ENCODE measurements around the gene EPN3. TPM values are rescaled to one million over a fixed set of nuclear protein-coding genes. Genes with fewer than 3 reads are reported as not detected.

The EPN3 gene
- polyA plus RNA-seq, 1 donor from 2014 or later, result not detected

DNA sequence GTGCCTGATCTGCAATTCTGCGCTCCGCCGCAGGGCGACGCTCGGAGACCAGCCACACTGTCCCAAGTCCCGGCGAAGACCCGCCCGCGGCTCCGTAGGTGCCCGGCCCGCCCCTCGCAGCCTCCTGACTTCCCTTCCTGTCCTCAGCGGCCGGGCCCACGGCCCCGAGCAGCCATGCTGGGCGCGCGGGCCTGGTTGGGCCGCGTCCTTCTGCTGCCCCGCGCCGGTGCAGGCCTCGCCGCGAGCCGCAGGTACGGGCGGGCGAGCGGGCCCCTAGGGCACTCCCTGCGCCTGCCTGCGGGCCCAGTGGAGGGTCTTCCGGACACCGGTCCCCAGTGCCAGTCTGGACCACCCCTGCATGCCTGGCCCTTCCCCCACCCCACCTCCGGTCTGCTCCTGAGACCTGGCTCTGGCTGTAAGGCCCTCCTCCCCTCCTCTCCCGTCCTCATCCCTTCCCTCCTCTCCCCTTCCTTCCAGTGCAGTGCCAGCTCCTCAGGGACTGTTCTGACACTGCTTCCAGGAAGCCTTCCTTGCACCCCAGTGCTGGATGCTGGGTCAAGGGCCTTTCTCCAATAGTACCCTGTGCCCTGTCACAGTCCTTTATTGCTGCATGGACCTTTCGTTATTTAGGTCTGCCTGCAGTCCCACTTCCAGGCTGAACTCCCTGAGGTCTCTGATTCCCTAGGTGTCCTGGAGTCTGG is 14.7 kb downstream of the EPN3 start, which contains the start of gene SPATA20:
Gene SPATA20 (plus strand): TSS at position 140 of the 701 bp plus-strand sequence. CDS start 35 bp downstream, at position 175.
- H3K27me3 ChIP-seq (ENCODE audit: insufficient read depth, low read depth, low read length), result no peaks in the 10 kb centered on the region
- no peaks in the 10 kb centered on the region for H3K9me2 ChIP-seq (ENCODE audit: insufficient read depth, low read length)
- peak within 1 kb of the TSS; percentile 13 for H2AFZ ChIP-seq (ENCODE audit: low read depth, low read length)
- TF ChIP-seq SMC3 (conservative IDR thresholded peaks at IDR 0.05; ENCODE audit: poor library complexity), result peak; percentile 99
- TF ChIP-seq EP300 (conservative IDR thresholded peaks at IDR 0.05; ENCODE audit: poor library complexity, severe bottlenecking), result peak; percentile 51
- TF ChIP-seq POLR2AphosphoS5 (IDR thresholded peaks at IDR 0.05), result peak; percentile 30
- TF ChIP-seq, protein P1, sequence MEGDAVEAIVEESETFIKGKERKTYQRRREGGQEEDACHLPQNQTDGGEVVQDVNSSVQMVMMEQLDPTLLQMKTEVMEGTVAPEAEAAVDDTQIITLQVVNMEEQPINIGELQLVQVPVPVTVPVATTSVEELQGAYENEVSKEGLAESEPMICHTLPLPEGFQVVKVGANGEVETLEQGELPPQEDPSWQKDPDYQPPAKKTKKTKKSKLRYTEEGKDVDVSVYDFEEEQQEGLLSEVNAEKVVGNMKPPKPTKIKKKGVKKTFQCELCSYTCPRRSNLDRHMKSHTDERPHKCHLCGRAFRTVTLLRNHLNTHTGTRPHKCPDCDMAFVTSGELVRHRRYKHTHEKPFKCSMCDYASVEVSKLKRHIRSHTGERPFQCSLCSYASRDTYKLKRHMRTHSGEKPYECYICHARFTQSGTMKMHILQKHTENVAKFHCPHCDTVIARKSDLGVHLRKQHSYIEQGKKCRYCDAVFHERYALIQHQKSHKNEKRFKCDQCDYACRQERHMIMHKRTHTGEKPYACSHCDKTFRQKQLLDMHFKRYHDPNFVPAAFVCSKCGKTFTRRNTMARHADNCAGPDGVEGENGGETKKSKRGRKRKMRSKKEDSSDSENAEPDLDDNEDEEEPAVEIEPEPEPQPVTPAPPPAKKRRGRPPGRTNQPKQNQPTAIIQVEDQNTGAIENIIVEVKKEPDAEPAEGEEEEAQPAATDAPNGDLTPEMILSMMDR (IDR thresholded peaks at IDR 0.05; ENCODE audit: poor library complexity, severe bottlenecking), result peak; percentile 99
- peak; percentile 100 for TF ChIP-seq RAD21 (conservative IDR thresholded peaks at IDR 0.05)
- peak; percentile 55 for TF ChIP-seq MXI1 (conservative IDR thresholded peaks at IDR 0.05; ENCODE audit: poor library complexity, severe bottlenecking)
- TF ChIP-seq, protein P2, sequence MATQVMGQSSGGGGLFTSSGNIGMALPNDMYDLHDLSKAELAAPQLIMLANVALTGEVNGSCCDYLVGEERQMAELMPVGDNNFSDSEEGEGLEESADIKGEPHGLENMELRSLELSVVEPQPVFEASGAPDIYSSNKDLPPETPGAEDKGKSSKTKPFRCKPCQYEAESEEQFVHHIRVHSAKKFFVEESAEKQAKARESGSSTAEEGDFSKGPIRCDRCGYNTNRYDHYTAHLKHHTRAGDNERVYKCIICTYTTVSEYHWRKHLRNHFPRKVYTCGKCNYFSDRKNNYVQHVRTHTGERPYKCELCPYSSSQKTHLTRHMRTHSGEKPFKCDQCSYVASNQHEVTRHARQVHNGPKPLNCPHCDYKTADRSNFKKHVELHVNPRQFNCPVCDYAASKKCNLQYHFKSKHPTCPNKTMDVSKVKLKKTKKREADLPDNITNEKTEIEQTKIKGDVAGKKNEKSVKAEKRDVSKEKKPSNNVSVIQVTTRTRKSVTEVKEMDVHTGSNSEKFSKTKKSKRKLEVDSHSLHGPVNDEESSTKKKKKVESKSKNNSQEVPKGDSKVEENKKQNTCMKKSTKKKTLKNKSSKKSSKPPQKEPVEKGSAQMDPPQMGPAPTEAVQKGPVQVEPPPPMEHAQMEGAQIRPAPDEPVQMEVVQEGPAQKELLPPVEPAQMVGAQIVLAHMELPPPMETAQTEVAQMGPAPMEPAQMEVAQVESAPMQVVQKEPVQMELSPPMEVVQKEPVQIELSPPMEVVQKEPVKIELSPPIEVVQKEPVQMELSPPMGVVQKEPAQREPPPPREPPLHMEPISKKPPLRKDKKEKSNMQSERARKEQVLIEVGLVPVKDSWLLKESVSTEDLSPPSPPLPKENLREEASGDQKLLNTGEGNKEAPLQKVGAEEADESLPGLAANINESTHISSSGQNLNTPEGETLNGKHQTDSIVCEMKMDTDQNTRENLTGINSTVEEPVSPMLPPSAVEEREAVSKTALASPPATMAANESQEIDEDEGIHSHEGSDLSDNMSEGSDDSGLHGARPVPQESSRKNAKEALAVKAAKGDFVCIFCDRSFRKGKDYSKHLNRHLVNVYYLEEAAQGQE (IDR thresholded peaks at IDR 0.05; ENCODE audit: borderline replicate concordance), result no peak
- TF ChIP-seq TAF1 (IDR thresholded peaks at IDR 0.05; ENCODE audit: low read depth), result no peak
- no peak for TF ChIP-seq EZH2 (IDR thresholded peaks at IDR 0.05; ENCODE audit: borderline replicate concordance, insufficient read depth, low read length, poor library complexity, severe bottlenecking)
- no peaks in the 10 kb centered on the region for H3F3A ChIP-seq (ENCODE audit: insufficient read depth, low read length, poor library complexity, severe bottlenecking)
- peak within 1 kb of the TSS; percentile 14 for H3K4me2 ChIP-seq (ENCODE audit: low read length)
- no peaks in the 10 kb centered on the region for H3K36me3 ChIP-seq (ENCODE audit: insufficient read depth, low read length)
- H3K4me3 ChIP-seq (ENCODE audit: low read length), result peak within 1 kb of the TSS; percentile 61
- H4K20me1 ChIP-seq (ENCODE audit: insufficient read depth), result no peaks in the 10 kb centered on the region
- no peaks in the 10 kb centered on the region for H3K9me3 ChIP-seq (ENCODE audit: low read length)
- H3K27ac ChIP-seq (ENCODE audit: low read length), result no peak within 1 kb of the TSS
- no peaks in the 10 kb centered on the region for H3K79me2 ChIP-seq (replicated peaks; ENCODE audit: insufficient read depth, low read length)
- H3K9ac ChIP-seq (ENCODE audit: low read length), result peak within 1 kb of the TSS; percentile 63

DNA sequence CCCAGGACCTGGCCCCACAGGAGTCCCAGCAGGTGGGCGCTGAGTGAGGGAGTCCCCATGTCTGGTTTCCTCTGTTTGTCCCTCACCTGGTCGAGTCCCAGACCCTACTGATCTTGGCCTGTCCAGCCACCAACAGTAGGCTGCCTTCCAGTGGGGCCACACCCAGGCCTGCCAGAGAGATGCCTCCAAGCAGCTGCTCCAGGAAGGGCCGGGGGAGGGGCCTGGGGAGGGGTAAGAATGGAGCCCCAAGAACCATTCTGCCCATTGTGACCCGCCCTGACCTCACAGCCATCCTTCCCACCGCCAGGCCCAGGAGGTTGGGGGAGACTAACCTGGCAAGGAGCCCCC is 15.2 kb downstream of the EPN3 start:
- H3K9me2 ChIP-seq (ENCODE audit: insufficient read depth, low read length), result no peaks in the 10 kb centered on the region
- H3F3A ChIP-seq (ENCODE audit: insufficient read depth, low read length, poor library complexity, severe bottlenecking), result no peaks in the 10 kb centered on the region
- H3K4me2 ChIP-seq (ENCODE audit: low read length), result no peak overlapping the region
- H4K20me1 ChIP-seq (ENCODE audit: insufficient read depth), result no peaks in the 10 kb centered on the region
- H3K9me3 ChIP-seq (ENCODE audit: low read length), result no peaks in the 10 kb centered on the region
- no peak overlapping the region for H3K9ac ChIP-seq (ENCODE audit: low read length)
- no peak overlapping the region for H2AFZ ChIP-seq (ENCODE audit: low read depth, low read length)
- no peak overlapping the region for H3K27ac ChIP-seq (ENCODE audit: low read length)
- no peaks in the 10 kb centered on the region for H3K27me3 ChIP-seq (ENCODE audit: insufficient read depth, low read depth, low read length)
- no peaks in the 10 kb centered on the region for H3K36me3 ChIP-seq (ENCODE audit: insufficient read depth, low read length)
- H3K79me2 ChIP-seq (replicated peaks; ENCODE audit: insufficient read depth, low read length), result no peaks in the 10 kb centered on the region
- H3K4me3 ChIP-seq (ENCODE audit: low read length), result peak overlapping the region; percentile 61
- TF ChIP-seq EZH2 (IDR thresholded peaks at IDR 0.05; ENCODE audit: borderline replicate concordance, insufficient read depth, low read length, poor library complexity, severe bottlenecking) (no peak), RAD21 (conservative IDR thresholded peaks at IDR 0.05) (no peak), SMC3 (conservative IDR thresholded peaks at IDR 0.05; ENCODE audit: poor library complexity) (no peak), TAF1 (IDR thresholded peaks at IDR 0.05; ENCODE audit: low read depth) (no peak), EP300 (conservative IDR thresholded peaks at IDR 0.05; ENCODE audit: poor library complexity, severe bottlenecking) (no peak), POLR2AphosphoS5 (IDR thresholded peaks at IDR 0.05) (no peak), MXI1 (conservative IDR thresholded peaks at IDR 0.05; ENCODE audit: poor library complexity, severe bottlenecking) (no peak)
- TF ChIP-seq, protein P2 (IDR thresholded peaks at IDR 0.05; ENCODE audit: borderline replicate concordance), result no peak
- TF ChIP-seq, protein P1 (IDR thresholded peaks at IDR 0.05; ENCODE audit: poor library complexity, severe bottlenecking), result no peak
